Mammary epithelial cell (primary cell): ENCODE data around the gene MROH7.

ENCODE experiments used
- EZH2 ChIP-seq: IDR thresholded peaks from 2 replicates; pipeline ENCODE4 v1.6.1; 2012; ENCODE audit warnings: low read length, inconsistent platforms, borderline replicate concordance
- TF ChIP-seq, protein P1 (sequence below), 2 donors: IDR thresholded peaks in 1 of 2; conservative IDR thresholded peaks in 1 of 2; 2 replicates each; pipeline ENCODE4 v1.5.1; 2011 to 2012; ENCODE audit warnings: inconsistent platforms in 2 of 2, low read length in 2 of 2, mild to moderate bottlenecking in 2 of 2, control low read depth in 1 of 2, low read depth in 1 of 2; ENCODE audit not compliant: insufficient read depth in 1 of 2; ENCODE audit errors: extremely low read depth in 1 of 2

DNA sequence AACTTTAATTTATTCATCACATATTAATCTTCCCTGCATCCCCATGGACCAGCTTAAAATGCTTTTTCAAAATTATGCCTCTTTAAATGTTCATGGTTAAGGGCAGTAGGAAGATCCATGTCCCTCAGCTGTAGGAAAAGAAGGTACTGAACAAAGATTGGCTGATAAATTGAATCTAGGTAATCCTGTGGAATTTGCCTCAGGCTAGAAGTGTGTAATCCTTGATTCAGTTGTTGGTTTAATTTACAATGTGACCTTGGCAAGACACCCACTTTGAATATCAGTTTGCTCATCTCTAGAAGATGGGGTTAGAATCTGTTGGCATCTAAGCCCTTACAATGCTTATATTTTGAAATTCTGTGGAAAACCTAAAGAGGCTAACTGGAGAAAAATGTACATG is 80.1 kb downstream of the MROH7 start:
- TF ChIP-seq EZH2, result no peak
- TF ChIP-seq, protein P1, sequence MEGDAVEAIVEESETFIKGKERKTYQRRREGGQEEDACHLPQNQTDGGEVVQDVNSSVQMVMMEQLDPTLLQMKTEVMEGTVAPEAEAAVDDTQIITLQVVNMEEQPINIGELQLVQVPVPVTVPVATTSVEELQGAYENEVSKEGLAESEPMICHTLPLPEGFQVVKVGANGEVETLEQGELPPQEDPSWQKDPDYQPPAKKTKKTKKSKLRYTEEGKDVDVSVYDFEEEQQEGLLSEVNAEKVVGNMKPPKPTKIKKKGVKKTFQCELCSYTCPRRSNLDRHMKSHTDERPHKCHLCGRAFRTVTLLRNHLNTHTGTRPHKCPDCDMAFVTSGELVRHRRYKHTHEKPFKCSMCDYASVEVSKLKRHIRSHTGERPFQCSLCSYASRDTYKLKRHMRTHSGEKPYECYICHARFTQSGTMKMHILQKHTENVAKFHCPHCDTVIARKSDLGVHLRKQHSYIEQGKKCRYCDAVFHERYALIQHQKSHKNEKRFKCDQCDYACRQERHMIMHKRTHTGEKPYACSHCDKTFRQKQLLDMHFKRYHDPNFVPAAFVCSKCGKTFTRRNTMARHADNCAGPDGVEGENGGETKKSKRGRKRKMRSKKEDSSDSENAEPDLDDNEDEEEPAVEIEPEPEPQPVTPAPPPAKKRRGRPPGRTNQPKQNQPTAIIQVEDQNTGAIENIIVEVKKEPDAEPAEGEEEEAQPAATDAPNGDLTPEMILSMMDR (conservative IDR thresholded peaks at IDR 0.05 in 1 of 2, IDR thresholded peaks at IDR 0.05 in 1 of 2; ENCODE audit: extremely low read depth in 1 of 2, insufficient read depth in 1 of 2, low read depth in 1 of 2, low read length in 2 of 2), result no peak
